ENCODE data around the gene CAMK2G. TPM values are rescaled to one million over a fixed set of nuclear protein-coding genes. Genes with fewer than 3 reads are reported as not detected.

The CAMK2G gene
- total RNA-seq, 1 experiment from 2014 or later = 147 TPM

DNA sequence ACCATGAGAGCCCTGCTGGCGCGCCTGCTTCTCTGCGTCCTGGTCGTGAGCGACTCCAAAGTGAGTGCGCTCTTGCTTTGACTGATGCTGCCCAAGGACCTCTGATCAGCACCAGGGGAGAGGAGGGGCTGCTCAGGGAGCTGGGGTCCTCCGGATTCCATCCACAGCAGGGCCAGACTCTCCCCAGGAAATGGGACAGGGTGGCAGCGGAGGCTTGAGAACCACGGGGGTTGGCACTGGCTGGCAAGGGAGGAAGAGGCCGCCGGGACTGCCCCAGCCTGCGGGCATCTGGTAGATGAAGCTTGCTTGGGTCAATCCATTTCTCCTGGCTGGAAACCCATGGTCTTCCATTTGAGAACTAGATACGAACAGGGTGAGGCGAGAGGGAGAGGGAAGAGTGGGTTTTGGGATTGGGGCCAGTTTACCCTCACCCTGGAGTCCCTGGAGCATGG lies 37.2 kb upstream of the CAMK2G start:
- Histone ChIP-seq H4K20me1 (ENCODE audit: insufficient read depth) (no peaks in the 10 kb centered on the region), H3K4me1 (replicated peaks; ENCODE audit: insufficient read depth) (peaks cover 70% of the 10 kb centered on the region), H3K27me3 (ENCODE audit: insufficient read depth, low read depth) (no peaks in the 10 kb centered on the region), H3K27ac (peak overlapping the region; percentile 97), H3K4me2 (peak overlapping the region; percentile 88), H3K9me2 (ENCODE audit: insufficient read depth) (no peaks in the 10 kb centered on the region), H3K79me2 (ENCODE audit: low read depth) (peaks cover 50% of the 10 kb centered on the region), H3K9me3 (ENCODE audit: insufficient read depth, low read depth) (no peaks in the 10 kb centered on the region), H3K4me3 (peak overlapping the region; percentile 85), H2AFZ (no peak overlapping the region), H3F3A (ENCODE audit: insufficient read depth, low read depth) (peaks cover 68% of the 10 kb centered on the region), H3K36me3 (ENCODE audit: low read depth) (peaks cover 47% of the 10 kb centered on the region)
- TF ChIP-seq EZH2 (IDR thresholded peaks at IDR 0.05; ENCODE audit: low read depth) = no peak
- TF ChIP-seq, protein P1, sequence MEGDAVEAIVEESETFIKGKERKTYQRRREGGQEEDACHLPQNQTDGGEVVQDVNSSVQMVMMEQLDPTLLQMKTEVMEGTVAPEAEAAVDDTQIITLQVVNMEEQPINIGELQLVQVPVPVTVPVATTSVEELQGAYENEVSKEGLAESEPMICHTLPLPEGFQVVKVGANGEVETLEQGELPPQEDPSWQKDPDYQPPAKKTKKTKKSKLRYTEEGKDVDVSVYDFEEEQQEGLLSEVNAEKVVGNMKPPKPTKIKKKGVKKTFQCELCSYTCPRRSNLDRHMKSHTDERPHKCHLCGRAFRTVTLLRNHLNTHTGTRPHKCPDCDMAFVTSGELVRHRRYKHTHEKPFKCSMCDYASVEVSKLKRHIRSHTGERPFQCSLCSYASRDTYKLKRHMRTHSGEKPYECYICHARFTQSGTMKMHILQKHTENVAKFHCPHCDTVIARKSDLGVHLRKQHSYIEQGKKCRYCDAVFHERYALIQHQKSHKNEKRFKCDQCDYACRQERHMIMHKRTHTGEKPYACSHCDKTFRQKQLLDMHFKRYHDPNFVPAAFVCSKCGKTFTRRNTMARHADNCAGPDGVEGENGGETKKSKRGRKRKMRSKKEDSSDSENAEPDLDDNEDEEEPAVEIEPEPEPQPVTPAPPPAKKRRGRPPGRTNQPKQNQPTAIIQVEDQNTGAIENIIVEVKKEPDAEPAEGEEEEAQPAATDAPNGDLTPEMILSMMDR (conservative IDR thresholded peaks at IDR 0.05) = no peak
- ChIA-PET POLR2A (ENCODE audit: unreplicated experiment) (interaction anchor here (0.6 kb wide), 1 partner anchor 12 kb away, joined by 3 read pairs; no protein-coding TSS in a partner anchor), CTCF (interaction anchor here (0.8 to 1.4 kb wide), 2 partner anchors 12 to 29 kb away, joined by 4 to 5 read pairs; no protein-coding TSS in a partner anchor)
- BruUV-seq (replicated peaks) = TSS peak; percentile 30
- DNase-seq = no peak
- intact Hi-C loops (cut with micrococcal nuclease; ENCODE audit: unreplicated experiment) = loop anchor here (1.0 kb wide), 1 partner anchor 55 kb away; no protein-coding TSS in a partner anchor

DNA sequence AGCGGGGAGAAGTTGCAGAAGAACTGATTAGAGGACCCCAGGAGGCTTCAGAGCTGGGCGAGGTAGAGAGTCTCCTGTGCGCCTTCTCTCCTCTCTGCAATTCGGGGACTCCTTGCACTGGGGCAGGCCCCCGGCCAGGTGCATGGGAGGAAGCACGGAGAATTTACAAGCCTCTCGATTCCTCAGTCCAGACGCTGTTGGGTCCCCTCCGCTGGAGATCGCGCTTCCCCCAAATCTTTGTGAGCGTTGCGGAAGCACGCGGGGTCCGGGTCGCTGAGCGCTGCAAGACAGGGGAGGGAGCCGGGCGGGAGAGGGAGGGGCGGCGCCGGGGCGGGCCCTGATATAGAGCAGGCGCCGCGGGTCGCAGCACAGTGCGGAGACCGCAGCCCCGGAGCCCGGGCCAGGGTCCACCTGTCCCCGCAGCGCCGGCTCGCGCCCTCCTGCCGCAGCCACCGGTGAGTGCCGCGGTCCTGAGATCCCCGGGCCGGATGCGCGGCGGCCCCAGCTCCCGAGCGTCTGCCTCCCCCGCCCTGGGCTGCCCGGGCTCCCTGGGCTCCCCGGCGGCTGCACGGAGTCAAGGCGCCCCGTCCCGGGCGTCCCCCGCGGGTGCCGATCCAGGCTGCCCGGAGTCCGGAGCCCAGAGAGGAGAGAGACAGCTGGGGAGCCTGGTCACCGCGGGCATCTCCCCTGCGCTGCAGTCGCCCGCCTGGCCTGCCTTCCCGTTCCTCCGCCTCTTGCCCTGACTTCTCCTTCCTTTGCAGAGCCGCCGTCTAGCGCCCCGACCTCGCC lies 36.6 kb upstream of the CAMK2G start, which contains the start of gene PLAU:
PLAU (plus strand) TSS at position 369 of the 789 bp plus-strand sequence. CDS start 424 bp downstream, outside the sequence.
- DNase-seq = peak in 1 of 2 experiments; percentile 62
- POLR2A ChIA-PET (ENCODE audit: unreplicated experiment) = interaction anchor here (0.6 to 0.7 kb wide), 3 partner anchors 13 to 37 kb away, joined by 3 to 9 read pairs (median 3); partner anchors contain the start of gene CAMK2G
- Histone ChIP-seq H3K36me3 (ENCODE audit: low read depth) (peaks cover 41% of the 10 kb centered on the region), H3K27me3 (ENCODE audit: insufficient read depth, low read depth) (no peaks in the 10 kb centered on the region), H3F3A (ENCODE audit: insufficient read depth, low read depth) (peaks cover 68% of the 10 kb centered on the region), H3K27ac (peak within 1 kb of the TSS; percentile 97), H3K79me2 (ENCODE audit: low read depth) (peaks cover 50% of the 10 kb centered on the region), H3K4me3 (peak within 1 kb of the TSS; percentile 85), H3K9me2 (ENCODE audit: insufficient read depth) (no peaks in the 10 kb centered on the region), H2AFZ (no peak within 1 kb of the TSS), H3K9me3 (ENCODE audit: insufficient read depth, low read depth) (no peaks in the 10 kb centered on the region), H4K20me1 (ENCODE audit: insufficient read depth) (no peaks in the 10 kb centered on the region), H3K4me1 (replicated peaks; ENCODE audit: insufficient read depth) (peaks cover 75% of the 10 kb centered on the region), H3K4me2 (peak within 1 kb of the TSS; percentile 88)
- intact Hi-C loops (cut with micrococcal nuclease; ENCODE audit: unreplicated experiment) = loop anchor here (1.0 kb wide), 1 partner anchor 55 kb away; no protein-coding TSS in a partner anchor
- CTCF ChIA-PET = interaction anchor here (0.6 to 1.4 kb wide), 4 partner anchors 11 to 34 kb away, joined by 3 to 5 read pairs (median 4); no protein-coding TSS in a partner anchor
- BruUV-seq (replicated peaks) = no TSS peak
- TF ChIP-seq, protein P1 (conservative IDR thresholded peaks at IDR 0.05) = no peak
- TF ChIP-seq EZH2 (IDR thresholded peaks at IDR 0.05; ENCODE audit: low read depth) = no peak

DNA sequence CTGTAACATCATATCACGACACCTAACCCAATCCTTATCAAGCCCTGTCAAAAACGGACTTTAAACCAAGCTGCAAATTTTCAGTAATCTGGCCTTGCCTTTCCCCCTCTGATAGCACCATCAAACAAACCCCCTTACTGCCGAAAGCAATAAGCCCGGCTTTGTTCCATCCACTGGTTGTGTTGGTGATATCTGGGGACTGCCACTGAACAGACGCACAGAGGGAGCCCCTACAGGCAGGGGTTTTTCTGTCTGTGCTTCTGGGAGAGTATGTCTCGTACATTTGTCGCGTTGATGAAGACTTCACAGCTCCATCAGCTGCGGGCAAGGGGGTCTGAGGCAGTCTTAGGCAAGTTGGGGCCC lies 36.0 kb upstream of the CAMK2G start:
- peak overlapping the region; percentile 88 for H3K4me2 ChIP-seq
- peaks cover 35% of the 10 kb centered on the region for H3K36me3 ChIP-seq (ENCODE audit: low read depth)
- H3F3A ChIP-seq (ENCODE audit: insufficient read depth, low read depth) = peaks cover 68% of the 10 kb centered on the region
- peaks cover 81% of the 10 kb centered on the region for H3K4me1 ChIP-seq (replicated peaks; ENCODE audit: insufficient read depth)
- H3K9me2 ChIP-seq (ENCODE audit: insufficient read depth) = no peaks in the 10 kb centered on the region
- intact Hi-C loops (cut with micrococcal nuclease; ENCODE audit: unreplicated experiment) = no loop called here
- BruUV-seq (replicated peaks) = TSS peak; percentile 54
- peak overlapping the region; percentile 97 for H3K27ac ChIP-seq
- ChIA-PET POLR2A (ENCODE audit: unreplicated experiment) (interaction anchor here (0.7 kb wide), 1 partner anchor 21 kb away, joined by 9 read pairs; no protein-coding TSS in a partner anchor), CTCF (interaction anchor here (0.6 to 1.4 kb wide), 4 partner anchors 11 to 35 kb away, joined by 3 to 4 read pairs (median 4); no protein-coding TSS in a partner anchor)
- no peaks in the 10 kb centered on the region for H3K9me3 ChIP-seq (ENCODE audit: insufficient read depth, low read depth)
- H2AFZ ChIP-seq = no peak overlapping the region
- H3K79me2 ChIP-seq (ENCODE audit: low read depth) = peaks cover 50% of the 10 kb centered on the region
- peak in 1 of 2 experiments; percentile 33 for DNase-seq
- TF ChIP-seq EZH2 (IDR thresholded peaks at IDR 0.05; ENCODE audit: low read depth) = no peak
- TF ChIP-seq, protein P1 (conservative IDR thresholded peaks at IDR 0.05) = no peak
- no peaks in the 10 kb centered on the region for H4K20me1 ChIP-seq (ENCODE audit: insufficient read depth)
- H3K27me3 ChIP-seq (ENCODE audit: insufficient read depth, low read depth) = no peaks in the 10 kb centered on the region
- peak overlapping the region; percentile 85 for H3K4me3 ChIP-seq
